ENCODE data around the gene FDPS.
A peak's percentile ranks its signal among the peaks of the same experiment; 100 is the strongest.

Gene FDPS

DNA sequence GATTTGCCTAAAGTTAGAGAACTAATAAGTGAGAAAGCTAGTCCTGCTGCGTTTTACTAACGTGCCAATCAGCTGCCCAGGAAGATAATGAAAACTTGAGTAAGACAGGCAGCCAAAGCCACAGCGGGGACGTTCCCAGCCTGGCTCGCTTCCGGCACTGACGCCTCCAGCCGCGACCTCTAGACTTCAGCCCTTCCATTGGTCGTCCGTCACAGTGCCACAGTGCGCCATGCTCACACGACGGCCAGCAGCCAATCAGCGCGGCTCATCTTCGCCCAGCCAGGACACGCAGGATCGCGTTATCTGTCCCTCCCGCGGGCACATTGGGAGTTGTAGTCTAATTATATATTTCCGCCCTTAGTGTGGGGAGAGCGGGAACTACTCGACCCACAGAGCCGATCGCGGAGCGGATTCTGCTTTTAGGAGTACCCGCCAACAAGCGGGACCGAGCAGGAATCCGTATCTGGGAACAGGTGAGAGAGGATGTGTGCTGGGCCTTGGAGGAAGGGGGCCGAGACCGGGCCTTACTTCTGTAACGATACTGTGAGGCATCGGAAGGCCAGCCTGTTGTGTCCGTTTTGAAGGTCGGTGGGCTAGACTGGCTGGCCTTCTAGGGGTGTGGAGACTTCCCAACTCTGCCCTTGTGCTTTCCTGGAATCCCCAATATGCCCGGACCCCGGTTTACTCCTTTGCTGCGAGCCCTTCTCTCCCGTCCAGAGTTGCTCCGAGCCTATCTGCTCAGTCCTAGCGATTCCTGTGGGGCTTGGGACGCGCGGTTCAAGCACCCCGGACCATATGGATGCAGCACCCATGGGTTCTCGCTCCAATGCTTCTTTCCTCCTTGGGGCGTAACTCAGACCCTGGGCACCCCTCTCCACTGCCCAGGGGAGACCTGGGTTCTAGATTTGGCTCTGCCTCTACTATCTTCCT, at the start of gene FDPS:
TSS of gene FDPS (plus strand) at position 374 of the 930 bp plus-strand sequence. CDS start 924 bp downstream, outside the sequence.
- DNase-seq: peak; percentile 100

DNA sequence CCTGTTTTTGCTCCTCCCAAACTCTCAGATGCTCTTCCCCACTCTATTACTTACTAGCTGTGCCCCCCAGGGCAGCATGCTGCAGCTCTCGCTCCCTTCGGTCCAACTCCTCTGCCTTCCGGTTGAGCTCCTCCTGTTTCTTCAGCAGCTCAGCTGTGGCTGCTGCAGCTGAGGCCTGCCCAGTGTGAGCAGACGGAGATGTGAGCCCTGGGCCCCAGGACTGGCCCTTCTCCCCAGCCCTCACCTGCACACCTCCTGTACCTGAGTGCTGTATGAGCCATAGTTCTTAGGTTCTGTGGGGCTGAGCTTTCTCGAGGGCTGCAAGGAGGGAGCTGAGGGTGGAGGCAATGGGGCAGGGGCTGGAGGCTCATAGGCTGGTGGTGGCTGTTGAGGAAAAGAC, 48.4 kb upstream of the FDPS start:
- DNase-seq: no peak

DNA sequence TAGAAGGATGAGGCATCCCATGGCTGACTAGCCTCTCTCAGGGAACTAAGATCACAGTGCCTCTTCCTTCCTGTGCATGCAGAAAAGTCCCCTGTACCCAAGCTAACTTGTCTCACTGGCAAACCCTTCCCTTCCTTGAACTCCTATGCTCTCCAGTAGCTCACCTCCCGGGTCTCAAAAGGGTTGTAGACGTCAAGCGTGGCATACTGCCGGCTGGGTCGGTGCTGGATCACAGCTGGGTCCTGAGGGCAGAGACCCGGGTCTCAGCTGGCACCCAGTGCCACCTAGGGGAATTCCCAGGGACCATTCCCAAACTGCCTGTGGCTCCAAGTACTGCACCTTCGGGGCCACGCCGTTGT, 47.2 kb upstream of the FDPS start:
- DNase-seq: peak; percentile 55

DNA sequence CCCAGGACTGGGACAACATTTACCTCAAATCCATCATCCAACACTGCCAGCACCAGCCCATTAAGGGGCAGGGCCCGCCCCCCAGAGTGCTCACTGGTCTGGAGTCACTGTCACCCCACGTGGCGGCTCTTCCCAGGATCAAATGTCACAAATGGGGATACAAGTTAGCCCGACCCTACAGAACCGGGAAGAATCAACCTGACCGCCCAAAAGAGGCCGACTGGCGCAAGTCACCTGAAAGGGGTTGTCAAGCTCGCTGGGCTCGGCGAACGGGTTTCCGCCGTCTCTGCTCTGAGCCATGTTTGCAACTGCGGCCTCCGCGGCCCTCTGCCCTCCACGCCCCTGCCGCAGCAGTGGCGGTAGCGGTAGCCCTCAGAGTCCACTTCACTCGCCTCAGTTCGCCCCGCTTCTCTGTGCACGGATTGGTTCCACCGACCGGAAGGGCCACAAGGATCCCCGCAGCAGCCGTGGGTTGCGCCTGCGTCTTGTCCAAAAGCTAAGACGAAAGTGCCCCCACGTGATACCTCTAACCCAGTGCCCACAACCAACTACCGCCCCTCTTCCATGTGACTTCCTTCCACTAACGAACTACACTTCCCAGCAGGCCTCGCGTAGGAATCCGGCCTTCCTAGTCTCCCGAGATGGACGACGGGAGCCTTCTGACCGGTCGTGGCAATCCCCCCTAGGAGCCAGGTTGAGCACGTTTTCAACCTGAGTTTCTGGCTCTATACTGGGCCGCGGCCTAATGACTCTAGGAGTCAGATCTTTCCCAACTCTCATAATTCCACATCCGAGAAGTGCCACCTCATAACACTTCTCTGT, 46.6 kb upstream of the FDPS start, which contains the start of gene SCAMP3:
TSS of gene SCAMP3 (minus strand) at position 509 of the 822 bp plus-strand sequence. CDS start at position 300, 209 bp downstream.
- peak; percentile 99 for DNase-seq

DNA sequence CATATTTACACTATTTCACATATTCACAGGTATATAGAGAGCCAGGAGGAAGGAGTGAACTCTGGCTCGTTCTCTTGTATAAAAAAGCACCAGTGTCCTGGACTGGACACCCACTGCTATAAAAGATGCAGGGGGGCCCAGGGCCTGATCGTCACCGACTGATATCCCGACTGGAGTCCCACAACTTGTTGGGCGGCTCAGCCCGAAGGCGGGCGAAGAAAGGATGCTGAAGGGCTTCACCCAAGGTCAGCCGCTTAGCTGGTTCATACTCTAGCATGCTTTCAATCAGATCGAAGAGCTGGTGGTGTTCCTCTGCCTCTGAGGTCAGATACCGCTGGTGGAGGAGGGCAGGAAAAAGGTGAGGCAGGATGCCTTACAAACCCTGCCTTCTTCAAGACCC, 45.6 kb upstream of the FDPS start:
- DNase-seq: no peak

DNA sequence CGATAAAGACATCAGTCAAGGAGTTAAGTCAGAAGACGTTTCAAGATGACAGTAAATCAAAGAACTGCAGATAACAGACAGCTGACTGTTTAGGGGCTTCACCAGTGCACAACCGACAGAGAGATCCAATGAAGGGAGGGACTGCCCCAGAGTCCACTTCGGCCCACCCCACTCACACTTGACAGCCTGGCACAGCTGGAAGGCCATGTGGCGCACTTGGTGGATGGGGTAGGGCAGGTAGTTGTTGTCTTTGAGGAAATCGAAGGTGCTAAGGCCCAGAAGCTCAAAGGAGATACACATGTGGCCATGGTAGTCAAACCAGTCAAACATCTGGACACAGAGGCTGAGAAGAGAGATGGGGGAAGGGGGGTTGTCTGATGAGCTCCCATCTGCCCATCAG, 42.1 kb upstream of the FDPS start:
- DNase-seq: no peak

DNA sequence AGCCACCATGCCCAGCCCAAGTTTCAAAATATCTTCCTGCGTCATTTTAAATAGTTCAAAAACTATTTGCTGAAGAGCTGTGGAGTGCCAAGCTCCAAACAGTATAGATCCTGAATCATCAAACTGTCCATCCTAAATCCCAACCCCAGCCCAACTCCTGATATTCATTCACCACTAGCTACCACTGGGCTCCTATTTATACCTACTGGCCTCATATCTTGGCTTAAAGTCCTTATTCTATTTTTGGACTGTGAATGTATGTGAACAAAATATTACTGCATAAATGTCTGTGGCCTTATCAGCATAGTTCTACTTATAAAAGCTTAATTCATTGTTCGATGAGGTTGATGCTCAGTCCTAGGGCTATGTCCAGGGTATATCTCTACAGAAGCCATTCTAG, 41.3 kb upstream of the FDPS start:
- DNase-seq: no peak

DNA sequence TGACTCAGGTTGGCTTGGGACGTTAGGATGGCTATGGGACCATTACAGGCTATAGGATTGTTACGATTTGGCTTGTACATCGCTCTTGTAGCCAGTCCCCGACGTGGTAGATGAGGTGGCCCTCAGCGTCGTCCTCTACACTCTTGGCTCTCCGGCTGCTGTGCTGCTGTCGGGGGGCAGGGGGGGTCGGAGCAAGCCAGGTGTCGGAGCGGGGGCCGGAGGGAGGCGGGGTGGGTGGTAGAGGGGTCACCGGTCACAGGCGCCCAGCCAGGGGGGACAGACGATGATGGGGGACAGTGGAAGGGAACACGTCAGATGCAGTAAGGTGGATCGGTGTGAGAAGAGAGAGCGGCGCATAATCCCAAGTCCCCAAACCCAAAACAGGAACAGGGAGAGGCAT, 40.0 kb upstream of the FDPS start:
- DNase-seq: no peak

DNA sequence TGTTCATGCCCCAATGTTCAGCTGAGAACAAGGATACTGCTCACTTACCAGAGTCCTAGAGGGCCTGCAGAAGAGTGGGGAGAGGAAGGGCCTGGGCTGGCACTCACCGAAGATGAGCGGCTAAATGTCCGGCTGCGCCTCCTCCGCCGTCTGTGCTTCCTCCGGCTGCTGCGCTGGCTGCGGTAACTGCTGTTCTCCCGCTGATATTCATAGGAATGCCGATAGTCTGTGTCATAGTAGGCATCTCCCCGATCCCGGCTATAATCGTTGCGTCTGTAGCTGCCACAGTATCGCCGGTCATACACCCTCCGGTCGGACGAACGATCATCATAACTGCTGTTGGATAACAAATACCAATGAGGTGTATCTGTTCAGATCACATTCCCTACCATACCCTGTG, 39.3 kb upstream of the FDPS start:
- DNase-seq: no peak

DNA sequence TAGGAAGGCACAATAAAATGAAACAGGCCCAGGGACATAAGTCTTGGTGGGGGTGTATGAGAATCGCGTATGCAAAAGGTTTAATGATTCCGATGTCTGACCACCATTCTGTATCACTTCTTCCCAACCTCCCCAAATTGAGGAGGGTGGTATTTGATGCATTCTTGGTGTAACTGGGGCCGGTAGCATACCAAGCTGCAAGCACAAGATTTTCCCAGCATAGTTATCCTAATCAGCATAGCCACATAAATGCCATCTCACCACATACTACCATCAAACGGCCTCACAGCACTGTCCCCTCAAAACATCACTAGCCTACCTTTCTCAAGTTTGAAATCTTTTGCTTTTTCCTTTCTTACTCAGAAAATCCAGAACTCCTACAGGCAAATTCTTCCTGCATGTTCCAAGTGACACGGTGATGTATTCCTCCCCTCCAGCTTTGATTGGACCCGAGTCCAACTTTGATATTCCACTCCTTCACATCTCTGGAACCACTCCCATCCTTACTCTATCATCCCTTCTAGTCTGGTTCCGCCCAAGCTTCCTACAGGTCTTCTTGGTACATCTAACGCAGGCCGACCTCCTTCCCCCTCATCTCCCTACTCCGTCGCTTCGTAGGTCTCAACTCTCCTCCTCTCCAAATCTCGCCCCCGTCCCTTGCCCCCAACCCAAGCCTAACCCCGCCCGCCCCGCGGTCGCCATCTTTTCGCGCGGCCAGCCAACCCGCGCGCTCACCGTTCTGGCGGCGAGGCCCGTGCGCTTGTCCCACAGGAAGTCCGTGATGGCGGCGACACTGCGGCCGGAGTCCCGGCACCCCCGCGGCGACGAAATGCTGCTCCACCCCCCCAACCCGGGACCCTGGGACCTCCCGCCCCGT, 36.0 kb upstream of the FDPS start:
- DNase-seq: peak; percentile 71

DNA sequence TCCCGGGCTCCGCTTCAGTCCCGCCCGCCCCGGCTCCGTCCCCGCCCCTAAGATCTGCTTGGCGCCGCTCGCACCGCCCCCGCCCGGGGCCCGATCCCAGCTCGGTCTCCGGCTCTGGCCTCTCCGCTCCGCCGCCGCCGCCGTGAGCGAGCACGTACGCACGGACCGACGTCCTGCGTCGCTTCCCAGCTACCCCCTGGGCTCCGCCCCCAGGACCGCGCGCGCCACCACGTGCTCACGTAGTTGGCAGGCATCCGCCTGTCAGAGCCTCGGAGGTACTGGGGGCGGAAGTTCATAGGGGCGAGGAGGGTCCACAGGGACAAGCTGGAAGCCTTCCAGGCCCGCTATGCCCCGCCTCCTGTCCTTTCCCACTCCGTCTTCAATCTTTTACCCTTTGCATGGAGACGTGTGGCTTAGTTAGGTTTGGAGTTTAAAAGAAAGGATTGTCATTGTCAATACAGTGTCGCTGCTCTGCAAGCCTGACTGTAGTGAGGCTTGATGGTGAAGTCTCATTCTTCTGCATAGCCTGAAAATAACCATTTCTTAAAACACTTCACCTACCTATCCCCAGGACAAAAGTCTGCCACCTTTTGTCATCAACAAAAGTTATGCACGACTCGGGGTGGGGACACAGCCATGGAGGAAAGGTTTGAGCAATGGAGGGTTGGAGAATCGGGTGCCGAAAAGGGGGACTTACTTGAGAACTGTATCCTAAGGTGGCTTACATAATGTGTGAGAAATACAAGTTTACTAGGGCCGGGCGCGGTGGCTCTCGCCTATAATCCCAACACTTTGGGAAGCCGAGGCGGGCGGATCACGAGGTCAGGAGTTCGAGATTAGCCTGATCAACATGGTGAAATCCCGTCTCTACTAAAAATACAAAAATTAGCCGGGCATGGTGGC, 35.1 kb upstream of the FDPS start, which contains the start of gene CLK2:
TSS of gene CLK2 (minus strand) at position 162 of the 903 bp plus-strand sequence. CDS start 2,527 bp downstream, outside the sequence.
- DNase-seq: peak; percentile 99

DNA sequence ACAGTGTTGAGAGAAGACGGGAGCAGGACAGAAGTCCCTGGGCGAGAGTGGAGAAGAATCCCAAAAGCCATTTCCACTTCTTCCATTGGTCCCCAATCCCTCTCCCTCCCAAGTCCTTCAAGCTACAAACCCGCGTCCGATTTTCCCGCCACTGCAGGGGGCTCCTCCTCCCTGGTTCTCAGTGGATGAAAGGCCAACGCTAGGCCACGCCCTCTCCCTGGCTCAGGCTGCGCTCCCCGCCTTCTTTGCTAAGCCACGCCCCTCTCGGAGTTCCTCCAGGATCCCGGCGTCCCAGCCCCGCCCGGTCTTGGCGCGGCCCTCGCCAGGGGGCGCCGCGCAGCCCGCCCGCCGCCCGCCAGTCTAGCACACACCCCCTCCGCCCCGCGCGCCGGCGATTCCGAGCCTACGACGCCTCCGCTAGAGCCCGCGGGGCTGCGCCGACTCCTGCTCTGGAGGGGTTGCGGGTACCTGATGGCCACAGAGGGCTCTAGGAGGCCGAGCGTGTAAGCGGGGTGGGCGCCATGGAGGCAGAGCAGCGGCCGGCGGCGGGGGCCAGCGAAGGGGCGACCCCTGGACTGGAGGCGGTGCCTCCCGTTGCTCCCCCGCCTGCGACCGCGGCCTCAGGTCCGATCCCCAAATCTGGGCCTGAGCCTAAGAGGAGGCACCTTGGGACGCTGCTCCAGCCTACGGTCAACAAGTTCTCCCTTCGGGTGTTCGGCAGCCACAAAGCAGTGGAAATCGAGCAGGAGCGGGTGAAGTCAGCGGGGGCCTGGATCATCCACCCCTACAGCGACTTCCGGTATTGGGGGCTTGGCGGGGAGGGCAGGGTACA, 31.4 kb upstream of the FDPS start, which contains the start of gene HCN3:
TSS of gene HCN3 (plus strand) at position 394 of the 832 bp plus-strand sequence. CDS start at position 522, 128 bp downstream.
- peak; percentile 99 for DNase-seq

DNA sequence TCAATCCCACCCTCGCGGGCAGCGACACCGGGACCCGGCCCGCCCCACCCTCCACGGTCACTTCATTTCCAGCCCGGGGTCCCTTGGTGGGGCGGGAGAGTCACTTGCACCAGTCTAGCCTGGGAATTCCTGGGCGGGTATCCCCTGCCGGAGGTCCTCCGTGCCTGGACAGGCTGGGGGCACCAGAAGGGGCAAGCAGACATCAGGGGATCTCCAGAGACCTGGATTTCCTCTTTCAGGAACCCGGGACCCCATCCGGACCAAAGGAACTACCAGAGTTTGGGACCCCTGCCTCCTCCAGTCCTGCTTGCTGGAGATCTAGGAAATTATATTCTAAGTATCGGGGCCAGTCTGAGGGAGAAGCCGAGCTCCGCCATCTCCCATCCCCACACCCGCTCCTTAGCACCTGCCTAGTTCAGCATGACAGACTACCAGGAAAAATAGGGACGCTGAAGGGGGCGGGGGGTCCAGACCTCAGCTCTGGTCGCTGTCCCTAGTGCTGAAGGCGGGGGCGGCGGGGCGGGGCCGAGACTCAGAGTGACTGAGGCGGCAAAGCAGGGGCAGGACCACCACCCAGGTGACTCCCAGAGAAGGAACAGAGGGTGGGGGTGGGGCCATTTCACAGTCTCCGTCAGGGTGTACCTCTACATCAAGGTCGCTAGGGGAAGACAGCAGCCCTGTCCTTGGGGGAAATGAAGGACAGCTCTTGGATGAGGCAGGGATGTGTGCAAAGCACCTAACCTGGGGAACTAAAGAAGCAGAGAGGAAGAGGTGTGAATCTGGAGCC, 30.6 kb upstream of the FDPS start:
- DNase-seq: peak; percentile 76

DNA sequence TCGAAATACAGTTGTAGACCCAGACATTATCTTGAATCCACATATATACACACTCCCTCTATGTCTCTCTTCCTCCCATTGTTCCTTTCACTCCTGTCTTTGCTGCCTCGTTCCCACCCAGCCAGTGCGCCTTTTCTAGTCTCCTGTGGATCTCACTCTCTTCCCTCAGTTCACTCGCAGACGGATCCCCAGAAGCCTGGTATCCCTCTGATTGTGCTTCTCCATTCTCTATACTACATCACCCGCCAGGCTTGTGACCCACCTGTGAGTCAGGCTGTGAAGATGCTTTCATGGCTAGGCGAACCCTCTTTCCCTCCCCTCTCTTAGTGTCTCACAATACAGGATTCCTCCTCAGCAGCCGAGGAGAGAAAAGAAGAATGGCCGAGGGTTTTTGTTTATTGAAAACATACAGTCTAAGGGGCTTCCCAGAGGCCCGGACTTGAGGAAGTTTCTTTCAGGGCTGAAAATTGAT, 29.9 kb upstream of the FDPS start:
- DNase-seq: no peak

DNA sequence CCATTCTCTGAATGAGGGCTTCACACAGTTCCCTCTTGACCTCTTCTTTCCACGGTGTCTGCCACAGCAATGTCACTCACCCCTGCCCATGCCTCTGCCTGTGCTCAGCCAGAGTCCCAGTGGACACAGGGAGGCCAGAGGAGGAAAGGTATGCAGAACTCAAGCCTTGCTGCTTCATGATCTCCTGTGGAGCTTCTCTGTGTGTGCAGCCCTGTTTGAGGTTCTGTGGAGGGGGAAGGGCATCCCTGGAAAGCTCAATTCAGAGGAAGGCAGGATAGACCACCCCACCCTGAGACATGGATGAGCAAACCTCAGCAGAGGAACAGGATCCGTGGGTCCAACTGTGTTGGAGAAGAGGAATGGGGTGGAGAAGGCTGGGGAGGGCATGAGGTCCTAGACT, 29.4 kb upstream of the FDPS start:
- DNase-seq: no peak

DNA sequence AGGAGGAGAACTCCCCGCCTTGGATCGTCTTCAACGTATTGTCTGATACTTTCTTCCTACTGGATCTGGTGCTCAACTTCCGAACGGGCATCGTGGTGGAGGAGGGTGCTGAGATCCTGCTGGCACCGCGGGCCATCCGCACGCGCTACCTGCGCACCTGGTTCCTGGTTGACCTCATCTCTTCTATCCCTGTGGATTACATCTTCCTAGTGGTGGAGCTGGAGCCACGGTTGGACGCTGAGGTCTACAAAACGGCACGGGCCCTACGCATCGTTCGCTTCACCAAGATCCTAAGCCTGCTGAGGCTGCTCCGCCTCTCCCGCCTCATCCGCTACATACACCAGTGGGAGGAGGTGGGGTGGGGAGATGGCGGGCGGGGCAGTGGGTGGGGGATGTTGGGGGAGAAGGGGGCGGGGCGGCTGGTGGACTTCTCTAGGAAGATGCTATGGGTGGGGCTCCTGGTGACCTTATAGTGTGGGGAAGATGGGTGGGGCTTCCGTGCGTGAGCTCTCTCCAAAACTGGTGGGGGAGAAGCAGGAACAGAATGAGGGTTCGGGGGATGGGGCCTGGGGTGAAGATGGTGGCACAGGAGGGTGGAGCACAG, 26.1 kb upstream of the FDPS start:
- no peak for DNase-seq

DNA sequence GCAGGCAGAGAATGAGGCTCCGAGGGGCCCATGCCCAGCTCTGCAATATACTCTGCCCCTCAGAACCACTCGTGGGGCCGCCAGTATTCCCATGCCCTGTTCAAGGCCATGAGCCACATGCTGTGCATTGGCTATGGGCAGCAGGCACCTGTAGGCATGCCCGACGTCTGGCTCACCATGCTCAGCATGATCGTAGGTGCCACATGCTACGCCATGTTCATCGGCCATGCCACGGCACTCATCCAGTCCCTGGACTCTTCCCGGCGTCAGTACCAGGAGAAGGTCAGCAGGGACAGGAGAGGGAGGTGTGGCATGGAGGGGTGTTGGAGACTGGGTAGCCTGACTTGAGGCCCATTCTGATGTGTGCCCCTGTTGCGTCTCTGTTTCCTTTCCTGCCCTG, 24.2 kb upstream of the FDPS start:
- DNase-seq: no peak

DNA sequence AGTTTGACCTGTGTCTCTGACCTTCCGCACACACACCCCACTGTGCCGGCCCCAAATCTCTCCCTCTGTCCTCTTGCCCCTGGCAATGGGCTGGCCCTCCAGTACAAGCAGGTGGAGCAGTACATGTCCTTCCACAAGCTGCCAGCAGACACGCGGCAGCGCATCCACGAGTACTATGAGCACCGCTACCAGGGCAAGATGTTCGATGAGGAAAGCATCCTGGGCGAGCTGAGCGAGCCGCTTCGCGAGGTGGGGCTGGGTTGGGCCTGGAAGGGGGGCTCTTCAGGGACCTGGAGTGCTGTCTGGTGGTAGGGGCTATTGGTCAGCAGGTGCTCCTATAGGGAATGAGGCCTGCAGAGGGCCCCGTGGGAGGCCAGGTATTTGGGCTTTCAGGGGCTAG, 23.6 kb upstream of the FDPS start:
- DNase-seq: no peak

DNA sequence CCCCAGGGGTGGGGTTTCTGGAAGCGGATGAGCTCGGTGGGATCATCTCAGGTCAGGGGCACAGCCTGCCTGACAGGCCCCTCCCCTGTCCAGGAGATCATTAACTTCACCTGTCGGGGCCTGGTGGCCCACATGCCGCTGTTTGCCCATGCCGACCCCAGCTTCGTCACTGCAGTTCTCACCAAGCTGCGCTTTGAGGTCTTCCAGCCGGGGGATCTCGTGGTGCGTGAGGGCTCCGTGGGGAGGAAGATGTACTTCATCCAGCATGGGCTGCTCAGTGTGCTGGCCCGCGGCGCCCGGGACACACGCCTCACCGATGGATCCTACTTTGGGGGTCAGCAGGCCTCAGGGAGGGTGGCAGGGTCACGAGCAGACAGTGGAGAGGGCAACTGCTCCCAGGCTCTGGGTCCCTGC, 23.0 kb upstream of the FDPS start:
- no peak for DNase-seq
